ENCODE data around the gene HAGH. TPM values are rescaled to one million over a fixed set of nuclear protein-coding genes. Genes with fewer than 3 reads are reported as not detected.

HAGH gene
- total RNA-seq, 1 donor from 2014 or later, result 38.3 TPM

DNA sequence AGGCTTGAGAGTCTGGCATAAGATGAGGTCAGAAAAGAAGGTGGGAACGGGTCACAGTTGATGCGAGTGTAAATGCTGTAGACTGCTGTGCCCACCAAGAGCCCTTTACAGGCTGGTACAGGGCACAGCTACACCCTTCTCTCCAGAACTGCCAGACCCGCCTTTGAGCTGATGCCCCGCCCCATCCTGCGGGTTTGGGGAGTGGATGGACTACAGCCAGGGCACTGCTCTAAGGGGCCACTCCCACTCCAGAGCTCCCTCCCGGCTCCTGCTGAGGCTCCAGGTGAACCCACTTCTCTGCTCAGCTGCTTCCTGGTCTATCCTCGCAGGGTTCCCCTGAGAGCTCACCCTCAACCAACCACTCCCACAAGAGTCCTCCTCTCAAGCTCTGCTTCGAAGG is 33.0 kb upstream of the HAGH start:
- TF ChIP-seq, protein P1, sequence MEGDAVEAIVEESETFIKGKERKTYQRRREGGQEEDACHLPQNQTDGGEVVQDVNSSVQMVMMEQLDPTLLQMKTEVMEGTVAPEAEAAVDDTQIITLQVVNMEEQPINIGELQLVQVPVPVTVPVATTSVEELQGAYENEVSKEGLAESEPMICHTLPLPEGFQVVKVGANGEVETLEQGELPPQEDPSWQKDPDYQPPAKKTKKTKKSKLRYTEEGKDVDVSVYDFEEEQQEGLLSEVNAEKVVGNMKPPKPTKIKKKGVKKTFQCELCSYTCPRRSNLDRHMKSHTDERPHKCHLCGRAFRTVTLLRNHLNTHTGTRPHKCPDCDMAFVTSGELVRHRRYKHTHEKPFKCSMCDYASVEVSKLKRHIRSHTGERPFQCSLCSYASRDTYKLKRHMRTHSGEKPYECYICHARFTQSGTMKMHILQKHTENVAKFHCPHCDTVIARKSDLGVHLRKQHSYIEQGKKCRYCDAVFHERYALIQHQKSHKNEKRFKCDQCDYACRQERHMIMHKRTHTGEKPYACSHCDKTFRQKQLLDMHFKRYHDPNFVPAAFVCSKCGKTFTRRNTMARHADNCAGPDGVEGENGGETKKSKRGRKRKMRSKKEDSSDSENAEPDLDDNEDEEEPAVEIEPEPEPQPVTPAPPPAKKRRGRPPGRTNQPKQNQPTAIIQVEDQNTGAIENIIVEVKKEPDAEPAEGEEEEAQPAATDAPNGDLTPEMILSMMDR (IDR thresholded peaks at IDR 0.05), result no peak
- TF ChIP-seq EZH2phosphoT487 (IDR thresholded peaks at IDR 0.05) (no peak), EZH2 (IDR thresholded peaks at IDR 0.05) (no peak)
- DNase-seq (ENCODE audit: low spot score), result no peak
- Histone ChIP-seq H4K20me1 (ENCODE audit: low read depth) (no peaks in the 10 kb centered on the region), H3K9ac (no peak overlapping the region), H3K27me3 (peaks cover 79% of the 10 kb centered on the region), H3F3A (ENCODE audit: low read depth) (no peaks in the 10 kb centered on the region), H3K36me3 (no peaks in the 10 kb centered on the region), H3K4me3 (no peak overlapping the region), H3K9me3 (ENCODE audit: low read depth) (no peaks in the 10 kb centered on the region), H3K79me2 (ENCODE audit: low read depth) (no peaks in the 10 kb centered on the region), H3K4me2 (no peak overlapping the region), H3K4me1 (no peaks in the 10 kb centered on the region), H3K27ac (no peak overlapping the region), H2AFZ (replicated peaks) (no peak overlapping the region)
- H3K4me3 Mint-ChIP-seq, result no peak overlapping the region
- H3K27ac Mint-ChIP-seq, result no peak overlapping the region
- no peaks in the 10 kb centered on the region for H3K36me3 Mint-ChIP-seq
- peaks cover 8% of the 10 kb centered on the region for H3K4me1 Mint-ChIP-seq
- H3K27me3 Mint-ChIP-seq (ENCODE audit: insufficient read depth, low read depth), result peaks cover 28% of the 10 kb centered on the region
- H3K9me3 Mint-ChIP-seq, result no peaks in the 10 kb centered on the region

DNA sequence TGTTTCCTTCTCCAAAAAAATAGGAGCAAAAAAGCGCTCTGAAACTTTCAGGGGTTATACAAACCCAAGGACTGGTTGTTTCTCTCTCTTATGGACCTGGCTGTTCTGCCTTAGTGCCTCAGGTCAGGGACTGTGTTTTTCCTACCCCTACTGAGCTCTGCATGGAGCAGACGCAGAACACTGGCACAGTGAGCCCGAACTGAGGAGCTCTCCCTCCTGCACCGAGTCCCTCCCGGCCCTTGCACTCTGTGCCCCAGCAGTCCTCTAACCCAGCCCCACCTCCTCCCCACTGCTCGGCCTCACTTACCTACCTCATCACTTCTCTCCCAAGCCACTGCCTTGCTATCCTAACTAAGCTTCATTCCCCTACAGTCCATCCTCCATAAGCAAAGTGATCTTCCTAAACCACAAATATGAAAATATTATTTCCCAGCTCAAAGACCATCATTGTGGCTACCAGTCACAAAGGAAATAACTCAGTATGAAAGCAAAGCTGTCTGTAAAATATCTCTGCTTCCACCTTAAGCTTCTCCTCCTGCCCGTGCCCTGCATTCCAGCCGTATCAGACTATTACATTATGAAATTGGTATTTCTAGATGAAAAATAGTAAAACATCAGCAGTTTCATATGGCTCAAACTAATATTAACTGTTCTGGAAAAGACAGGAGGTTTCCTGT is 31.7 kb upstream of the HAGH start:
- Mint-ChIP-seq H3K4me3 (no peak overlapping the region), H3K9me3 (no peaks in the 10 kb centered on the region), H3K27ac (no peak overlapping the region), H3K36me3 (no peaks in the 10 kb centered on the region), H3K27me3 (ENCODE audit: insufficient read depth, low read depth) (peaks cover 31% of the 10 kb centered on the region), H3K4me1 (peaks cover 8% of the 10 kb centered on the region)
- H3K27me3 ChIP-seq, result peaks cover 84% of the 10 kb centered on the region
- H3K79me2 ChIP-seq (ENCODE audit: low read depth), result no peaks in the 10 kb centered on the region
- H3K9ac ChIP-seq, result no peak overlapping the region
- H3K4me3 ChIP-seq, result no peak overlapping the region
- no peak overlapping the region for H3K27ac ChIP-seq
- H4K20me1 ChIP-seq (ENCODE audit: low read depth), result no peaks in the 10 kb centered on the region
- H3K4me1 ChIP-seq, result no peaks in the 10 kb centered on the region
- TF ChIP-seq EZH2phosphoT487 (IDR thresholded peaks at IDR 0.05), result no peak
- TF ChIP-seq, protein P1 (IDR thresholded peaks at IDR 0.05), result no peak
- TF ChIP-seq EZH2 (IDR thresholded peaks at IDR 0.05), result no peak
- no peak overlapping the region for H3K4me2 ChIP-seq
- H3K36me3 ChIP-seq, result no peaks in the 10 kb centered on the region
- no peaks in the 10 kb centered on the region for H3K9me3 ChIP-seq (ENCODE audit: low read depth)
- H2AFZ ChIP-seq (replicated peaks), result no peak overlapping the region
- H3F3A ChIP-seq (ENCODE audit: low read depth), result no peaks in the 10 kb centered on the region
- DNase-seq (ENCODE audit: low spot score), result no peak

DNA sequence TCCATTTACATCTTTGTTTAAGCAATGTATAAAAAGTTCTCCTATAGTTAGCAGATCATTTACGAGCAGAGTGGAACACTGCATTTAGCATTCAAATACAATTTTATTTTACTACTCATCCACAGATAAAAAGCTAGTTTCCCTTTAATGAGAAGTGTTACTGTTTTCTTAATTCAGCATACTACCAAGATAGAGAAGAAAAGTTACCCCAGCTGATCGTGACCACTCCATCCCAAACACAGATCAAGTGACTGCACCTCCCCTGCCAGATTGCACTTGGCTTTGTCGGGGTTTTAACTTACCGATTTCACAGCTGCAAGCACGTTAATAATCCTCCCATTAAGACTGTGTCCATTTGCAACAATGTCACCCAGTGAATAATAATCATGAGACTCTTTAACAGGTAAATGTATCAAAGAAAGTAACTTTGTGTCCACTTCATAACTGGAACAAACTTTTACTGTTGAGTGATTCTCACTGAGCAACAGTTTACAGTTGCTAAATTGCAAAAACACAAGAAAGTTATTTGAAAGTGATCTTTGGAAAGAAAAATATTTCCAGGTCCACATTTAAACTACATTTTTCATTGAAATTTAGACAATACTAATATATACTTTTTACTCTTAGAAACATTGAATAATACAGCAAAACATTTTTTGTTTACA is 30.9 kb upstream of the HAGH start:
- Histone ChIP-seq H3F3A (ENCODE audit: low read depth) (no peaks in the 10 kb centered on the region), H3K9me3 (ENCODE audit: low read depth) (no peaks in the 10 kb centered on the region), H3K4me3 (no peak overlapping the region), H3K79me2 (ENCODE audit: low read depth) (no peaks in the 10 kb centered on the region), H3K36me3 (no peaks in the 10 kb centered on the region), H2AFZ (replicated peaks) (no peak overlapping the region), H3K27me3 (peaks cover 91% of the 10 kb centered on the region), H4K20me1 (ENCODE audit: low read depth) (no peaks in the 10 kb centered on the region), H3K9ac (no peak overlapping the region), H3K27ac (no peak overlapping the region), H3K4me1 (no peaks in the 10 kb centered on the region), H3K4me2 (no peak overlapping the region)
- Mint-ChIP-seq H3K9me3 (no peaks in the 10 kb centered on the region), H3K4me1 (peaks cover 8% of the 10 kb centered on the region), H3K27ac (no peak overlapping the region), H3K4me3 (peak overlapping the region; percentile 1), H3K27me3 (ENCODE audit: insufficient read depth, low read depth) (peaks cover 31% of the 10 kb centered on the region), H3K36me3 (no peaks in the 10 kb centered on the region)
- DNase-seq (ENCODE audit: low spot score), result no peak
- TF ChIP-seq, protein P1 (IDR thresholded peaks at IDR 0.05), result no peak
- TF ChIP-seq EZH2 (IDR thresholded peaks at IDR 0.05) (no peak), EZH2phosphoT487 (IDR thresholded peaks at IDR 0.05) (no peak)
